Measurements from ENCODE around the gene PCSK7.

Gene PCSK7

GRCh38 chr11:117170210-117170609, 61.7 kb downstream of the PCSK7 start:
- Histone ChIP-seq H3K4me3 (ENCODE audit: insufficient read depth, low read length, poor library complexity, severe bottlenecking) (no peak overlapping the region), H3F3A (ENCODE audit: insufficient read depth) (no peaks in the 10 kb centered on the region), H3K4me2 (ENCODE audit: low read depth, low read length, poor library complexity, severe bottlenecking) (no peak overlapping the region), H3K9me3 (ENCODE audit: insufficient read depth, low read length) (no peaks in the 10 kb centered on the region), H4K20me1 (ENCODE audit: low read depth, low read length) (no peaks in the 10 kb centered on the region), H3K9me2 (replicated peaks; ENCODE audit: insufficient read depth, low read length) (no peaks in the 10 kb centered on the region), H3K27ac (ENCODE audit: low read depth, low read length) (no peak overlapping the region), H3K36me3 (ENCODE audit: low read length) (peaks cover 24% of the 10 kb centered on the region; the same call in 1 of the 2 replicates), H3K9ac (ENCODE audit: low read length) (no peak overlapping the region), H3K79me2 (ENCODE audit: insufficient read depth, low read length) (no peaks in the 10 kb centered on the region), H2AFZ (ENCODE audit: low read depth, low read length, severe bottlenecking) (no peak overlapping the region), H3K27me3 (ENCODE audit: low read length) (no peaks in the 10 kb centered on the region)
- TF ChIP-seq CTCF (IDR thresholded peaks at IDR 0.05; ENCODE audit: insufficient read depth, low read length, poor library complexity, severe bottlenecking) (no peak), EZH2phosphoT487 (conservative IDR thresholded peaks at IDR 0.05; ENCODE audit: low read length) (no peak)

GRCh38 chr11:117169736-117170135, 62.1 kb downstream of the PCSK7 start:
- TF ChIP-seq EZH2phosphoT487 (conservative IDR thresholded peaks at IDR 0.05; ENCODE audit: low read length) (no peak), CTCF (IDR thresholded peaks at IDR 0.05; ENCODE audit: insufficient read depth, low read length, poor library complexity, severe bottlenecking) (no peak)
- H3K4me2 ChIP-seq (ENCODE audit: low read depth, low read length, poor library complexity, severe bottlenecking), result no peak overlapping the region
- H3K9ac ChIP-seq (ENCODE audit: low read length), result no peak overlapping the region
- no peak overlapping the region for H3K27ac ChIP-seq (ENCODE audit: low read depth, low read length)
- H3K9me2 ChIP-seq (replicated peaks; ENCODE audit: insufficient read depth, low read length), result no peaks in the 10 kb centered on the region
- no peaks in the 10 kb centered on the region for H3K79me2 ChIP-seq (ENCODE audit: insufficient read depth, low read length)
- H2AFZ ChIP-seq (ENCODE audit: low read depth, low read length, severe bottlenecking), result no peak overlapping the region
- no peaks in the 10 kb centered on the region for H4K20me1 ChIP-seq (ENCODE audit: low read depth, low read length)
- no peaks in the 10 kb centered on the region for H3K27me3 ChIP-seq (ENCODE audit: low read length)
- peaks cover 25% of the 10 kb centered on the region; the same call in 1 of the 2 replicates for H3K36me3 ChIP-seq (ENCODE audit: low read length)
- no peaks in the 10 kb centered on the region for H3F3A ChIP-seq (ENCODE audit: insufficient read depth)
- no peaks in the 10 kb centered on the region for H3K9me3 ChIP-seq (ENCODE audit: insufficient read depth, low read length)
- H3K4me3 ChIP-seq (ENCODE audit: insufficient read depth, low read length, poor library complexity, severe bottlenecking), result no peak overlapping the region

GRCh38 chr11:117166491-117166890, 65.4 kb downstream of the PCSK7 start:
- Histone ChIP-seq H3K79me2 (ENCODE audit: insufficient read depth, low read length) (0 out of 2 replicates have a peak, but pooled peaks cover 3% of the 10 kb centered on the region), H3K27me3 (ENCODE audit: low read length) (no peaks in the 10 kb centered on the region), H3K9me3 (ENCODE audit: insufficient read depth, low read length) (no peaks in the 10 kb centered on the region), H3K4me3 (ENCODE audit: insufficient read depth, low read length, poor library complexity, severe bottlenecking) (no peak overlapping the region), H2AFZ (ENCODE audit: low read depth, low read length, severe bottlenecking) (no peak overlapping the region), H3K27ac (ENCODE audit: low read depth, low read length) (no peak overlapping the region), H4K20me1 (ENCODE audit: low read depth, low read length) (no peaks in the 10 kb centered on the region), H3K4me2 (ENCODE audit: low read depth, low read length, poor library complexity, severe bottlenecking) (no peak overlapping the region), H3F3A (ENCODE audit: insufficient read depth) (no peaks in the 10 kb centered on the region), H3K36me3 (ENCODE audit: low read length) (peaks cover 38% of the 10 kb centered on the region; the same call in 1 of the 2 replicates), H3K9me2 (replicated peaks; ENCODE audit: insufficient read depth, low read length) (no peaks in the 10 kb centered on the region), H3K9ac (ENCODE audit: low read length) (no peak overlapping the region)
- no peak for TF ChIP-seq CTCF (IDR thresholded peaks at IDR 0.05; ENCODE audit: insufficient read depth, low read length, poor library complexity, severe bottlenecking)
- no peak for TF ChIP-seq EZH2phosphoT487 (conservative IDR thresholded peaks at IDR 0.05; ENCODE audit: low read length)
